Gastrocnemius medialis (tissue), 4 donors: ENCODE data around the gene GTSF1L.

ENCODE experiments used
- CTCF ChIP-seq, 5 experiments: fragments of 450-650 bp in 3 of 5; fragments of 200-600 bp in 2 of 5; sonication (generic) in 2 of 5; IDR thresholded peaks in 4 of 5; conservative IDR thresholded peaks in 1 of 5; 1 replicate in 4 of 5; 2 replicates in 1 of 5; pipeline ENCODE4 v1.5.1; 2016 to 2019; ENCODE audit warnings: antibody characterized with exemption in 5 of 5, mild to moderate bottlenecking in 3 of 5, moderate library complexity in 3 of 5
- POLR2A ChIP-seq, 2 donors: fragments of 450-650 bp; IDR thresholded peaks; one replicate each; pipeline ENCODE4 v1.6.1; 2017; ENCODE audit warnings: antibody characterized with exemption in 2 of 2, mild to moderate bottlenecking in 2 of 2, moderate library complexity in 2 of 2

DNA sequence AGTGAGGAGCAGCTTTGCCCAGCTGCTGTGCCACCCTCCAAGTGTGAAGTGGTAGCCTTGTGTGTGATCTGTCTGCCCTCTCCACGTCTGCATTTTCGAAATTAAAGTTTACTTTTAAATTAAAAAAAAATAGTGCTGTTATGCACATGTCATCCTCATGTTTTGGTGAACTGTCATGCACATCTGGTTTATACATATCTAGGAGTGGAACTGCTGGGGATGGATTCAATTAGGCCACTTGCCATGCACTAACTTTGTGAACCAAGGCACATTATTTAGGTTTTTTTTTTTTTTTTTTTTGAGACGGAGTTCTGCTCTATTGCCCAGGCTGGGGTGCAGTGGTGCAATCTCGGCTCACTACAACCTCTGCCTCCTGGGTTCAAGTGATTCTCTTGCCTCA, 3.6 kb downstream of the GTSF1L start:
- no peak for TF ChIP-seq CTCF (IDR thresholded peaks at IDR 0.05 in 4 of 5, conservative IDR thresholded peaks at IDR 0.05 in 1 of 5)
- TF ChIP-seq POLR2A (IDR thresholded peaks at IDR 0.05) = no peak
